Loucy (cell line): ENCODE measurements around the gene PRAMEF11.
"Not testable (repeated sequence)": the region's sequence is repeated elsewhere in the genome, so short reads cannot be mapped to it uniquely, and the experiment has no call there.

Source experiments
- H2AFZ ChIP-seq: fragments of 200-600 bp; sonication (generic); 2 replicates; pipeline ENCODE4 v1.6.0; 2016; ENCODE audit warnings: antibody characterized with exemption, mild to moderate bottlenecking, low read length, moderate library complexity
- H3F3A ChIP-seq: fragments of 200-600 bp; 2 replicates; pipeline ENCODE4 v1.6.0; 2016; ENCODE audit warnings: antibody characterized with exemption, low read depth, mild to moderate bottlenecking
- H3K27me3 ChIP-seq: fragments of 200-600 bp; sonication (generic); 2 replicates; pipeline ENCODE4 v1.6.1; 2014; ENCODE audit warnings: low read length, mild to moderate bottlenecking; ENCODE audit not compliant: insufficient read depth, poor library complexity, severe bottlenecking
- H3K36me3 ChIP-seq: fragments of 200-600 bp; sonication (generic); 2 replicates; pipeline ENCODE4 v1.6.1; 2016; ENCODE audit warnings: low read length; ENCODE audit not compliant: insufficient read depth
- H3K4me1 ChIP-seq: fragments of 200-600 bp; sonication (generic); 2 replicates; pipeline ENCODE4 v1.5.1; 2014; ENCODE audit warnings: low read length, mild to moderate bottlenecking; ENCODE audit not compliant: insufficient read depth, poor library complexity, severe bottlenecking
- H3K4me2 ChIP-seq: fragments of 200-600 bp; sonication (generic); 2 replicates; pipeline ENCODE4 v1.6.0; 2014; ENCODE audit warnings: antibody characterized with exemption, low read length, low read depth, mild to moderate bottlenecking; ENCODE audit not compliant: poor library complexity, severe bottlenecking
- H3K4me3 ChIP-seq: fragments of 200-600 bp; sonication (generic); 2 replicates; pipeline ENCODE4 v1.5.1; 2014; ENCODE audit warnings: low read length, mild to moderate bottlenecking, mixed read lengths; ENCODE audit not compliant: poor library complexity, severe bottlenecking
- H3K79me2 ChIP-seq: fragments of 200-600 bp; sonication (generic); 2 replicates; pipeline ENCODE4 v1.6.1; 2014; ENCODE audit warnings: low read length; ENCODE audit not compliant: insufficient read depth
- H3K9ac ChIP-seq: fragments of 200-600 bp; sonication (generic); 2 replicates; pipeline ENCODE4 v1.6.0; 2014; ENCODE audit warnings: mild to moderate bottlenecking, low read depth, low read length, moderate library complexity; ENCODE audit not compliant: poor library complexity, severe bottlenecking
- H3K9me2 ChIP-seq: fragments of 200-600 bp; sonication (generic); replicated peaks from 2 replicates; pipeline ENCODE4 v1.6.1; 2016; ENCODE audit warnings: low read depth, low read length, mixed read lengths
- H3K9me3 ChIP-seq: fragments of 200-600 bp; sonication (generic); 2 replicates; pipeline ENCODE4 v1.6.1; 2014; ENCODE audit warnings: mild to moderate bottlenecking, antibody characterized with exemption, low read length, low read depth; ENCODE audit not compliant: insufficient read depth
- H4K20me1 ChIP-seq: fragments of 200-600 bp; sonication (generic); 2 replicates; pipeline ENCODE4 v1.6.0; 2014; ENCODE audit warnings: antibody characterized with exemption, low read length, mild to moderate bottlenecking; ENCODE audit not compliant: insufficient read depth, poor library complexity, severe bottlenecking
- CTCF ChIP-seq: fragments of 200-600 bp; sonication (generic); conservative IDR thresholded peaks from 2 replicates; pipeline ENCODE4 v1.5.1; 2014; ENCODE audit warnings: mild to moderate bottlenecking, antibody characterized with exemption, low read length
- EZH2phosphoT487 ChIP-seq: fragments of 200-600 bp; IDR thresholded peaks from 2 replicates; pipeline ENCODE4 v1.6.1; 2018; ENCODE audit warnings: antibody characterized with exemption, mild to moderate bottlenecking, moderate library complexity, borderline replicate concordance

The PRAMEF11 gene

GRCh38 chr1:12809933-12810332, 21.3 kb downstream of the PRAMEF11 start:
- Histone ChIP-seq H2AFZ (no peak overlapping the region), H3K4me3 (no peak overlapping the region), H3K9ac (no peak overlapping the region), H3K4me2 (no peak overlapping the region), H3K79me2 (no peaks in the 10 kb centered on the region), H3K9me2 (no peaks in the 10 kb centered on the region), H4K20me1 (no peaks in the 10 kb centered on the region), H3F3A (no peaks in the 10 kb centered on the region), H3K27me3 (no peaks in the 10 kb centered on the region), H3K9me3 (no peaks in the 10 kb centered on the region), H3K36me3 (no peaks in the 10 kb centered on the region), H3K4me1 (no peaks in the 10 kb centered on the region)
- TF ChIP-seq CTCF (no peak), EZH2phosphoT487 (no peak)

GRCh38 chr1:12799730-12800129, 31.5 kb downstream of the PRAMEF11 start:
- Histone ChIP-seq H3K27me3 (no peaks in the 10 kb centered on the region), H3K9ac (no peak overlapping the region), H3K79me2 (no peaks in the 10 kb centered on the region), H3K4me2 (no peak overlapping the region), H3K36me3 (no peaks in the 10 kb centered on the region), H4K20me1 (no peaks in the 10 kb centered on the region), H3F3A (no peaks in the 10 kb centered on the region), H3K9me3 (no peaks in the 10 kb centered on the region), H3K4me1 (no peaks in the 10 kb centered on the region), H3K4me3 (no peak overlapping the region), H2AFZ (no peak overlapping the region), H3K9me2 (no peaks in the 10 kb centered on the region)
- no peak for TF ChIP-seq EZH2phosphoT487
- no peak for TF ChIP-seq CTCF

- TF ChIP-seq EZH2phosphoT487 (no peak), CTCF (no peak)
- no peak overlapping the region for H3K4me3 ChIP-seq
- H3K4me2 ChIP-seq, result no peak overlapping the region
- H3F3A ChIP-seq, result no peaks in the 10 kb centered on the region
- no peaks in the 10 kb centered on the region for H3K36me3 ChIP-seq
- H3K9ac ChIP-seq, result no peak overlapping the region
- H2AFZ ChIP-seq, result no peak overlapping the region
- no peaks in the 10 kb centered on the region for H3K27me3 ChIP-seq
- no peaks in the 10 kb centered on the region for H3K9me3 ChIP-seq
- H3K79me2 ChIP-seq, result no peaks in the 10 kb centered on the region
- no peaks in the 10 kb centered on the region for H4K20me1 ChIP-seq
- no peaks in the 10 kb centered on the region for H3K9me2 ChIP-seq
- H3K4me1 ChIP-seq, result no peaks in the 10 kb centered on the region
Measured at GRCh38 chr1:12798911-12799310, 32.3 kb downstream of the PRAMEF11 start.

GRCh38 chr1:12791097-12791496, 40.1 kb downstream of the PRAMEF11 start, which contains the start of gene PRAMEF1:
Gene PRAMEF1, plus strand, starts transcription at chr1:12791397. Its CDS starts 1,831 bp downstream, at chr1:12793228.
- H3K36me3 ChIP-seq, H3K4me2 ChIP-seq, H3K4me3 ChIP-seq, H3F3A ChIP-seq, H3K4me1 ChIP-seq, H3K9me3 ChIP-seq, H3K79me2 ChIP-seq, H3K27me3 ChIP-seq, H3K9me2 ChIP-seq, H4K20me1 ChIP-seq, H3K9ac ChIP-seq, H2AFZ ChIP-seq: not testable (repeated sequence)

GRCh38 chr1:12784729-12785128, 46.5 kb downstream of the PRAMEF11 start:
- H3K9me2 ChIP-seq, H3K36me3 ChIP-seq, H3K4me3 ChIP-seq, H3K79me2 ChIP-seq, H4K20me1 ChIP-seq, H3K4me1 ChIP-seq, H3F3A ChIP-seq, H3K27me3 ChIP-seq, H2AFZ ChIP-seq, H3K9ac ChIP-seq, H3K9me3 ChIP-seq, H3K4me2 ChIP-seq: not testable (repeated sequence)
